Loucy (cell line): ENCODE results near the gene LPAR3.

Experiments
- H2AFZ ChIP-seq: fragments of 200-600 bp; sonication (generic); 2 replicates; pipeline ENCODE4 v1.6.0; 2016; ENCODE audit warnings: antibody characterized with exemption, mild to moderate bottlenecking, low read length, moderate library complexity
- H3F3A ChIP-seq: fragments of 200-600 bp; 2 replicates; pipeline ENCODE4 v1.6.0; 2016; ENCODE audit warnings: antibody characterized with exemption, low read depth, mild to moderate bottlenecking
- H3K27me3 ChIP-seq: fragments of 200-600 bp; sonication (generic); 2 replicates; pipeline ENCODE4 v1.6.1; 2014; ENCODE audit warnings: low read length, mild to moderate bottlenecking; ENCODE audit not compliant: insufficient read depth, poor library complexity, severe bottlenecking
- H3K36me3 ChIP-seq: fragments of 200-600 bp; sonication (generic); 2 replicates; pipeline ENCODE4 v1.6.1; 2016; ENCODE audit warnings: low read length; ENCODE audit not compliant: insufficient read depth
- H3K4me1 ChIP-seq: fragments of 200-600 bp; sonication (generic); 2 replicates; pipeline ENCODE4 v1.5.1; 2014; ENCODE audit warnings: low read length, mild to moderate bottlenecking; ENCODE audit not compliant: insufficient read depth, poor library complexity, severe bottlenecking
- H3K4me2 ChIP-seq: fragments of 200-600 bp; sonication (generic); 2 replicates; pipeline ENCODE4 v1.6.0; 2014; ENCODE audit warnings: antibody characterized with exemption, low read length, low read depth, mild to moderate bottlenecking; ENCODE audit not compliant: poor library complexity, severe bottlenecking
- H3K4me3 ChIP-seq: fragments of 200-600 bp; sonication (generic); 2 replicates; pipeline ENCODE4 v1.5.1; 2014; ENCODE audit warnings: low read length, mild to moderate bottlenecking, mixed read lengths; ENCODE audit not compliant: poor library complexity, severe bottlenecking
- H3K79me2 ChIP-seq: fragments of 200-600 bp; sonication (generic); 2 replicates; pipeline ENCODE4 v1.6.1; 2014; ENCODE audit warnings: low read length; ENCODE audit not compliant: insufficient read depth
- H3K9ac ChIP-seq: fragments of 200-600 bp; sonication (generic); 2 replicates; pipeline ENCODE4 v1.6.0; 2014; ENCODE audit warnings: mild to moderate bottlenecking, low read depth, low read length, moderate library complexity; ENCODE audit not compliant: poor library complexity, severe bottlenecking
- H3K9me2 ChIP-seq: fragments of 200-600 bp; sonication (generic); replicated peaks from 2 replicates; pipeline ENCODE4 v1.6.1; 2016; ENCODE audit warnings: low read depth, low read length, mixed read lengths
- H3K9me3 ChIP-seq: fragments of 200-600 bp; sonication (generic); 2 replicates; pipeline ENCODE4 v1.6.1; 2014; ENCODE audit warnings: mild to moderate bottlenecking, antibody characterized with exemption, low read length, low read depth; ENCODE audit not compliant: insufficient read depth
- H4K20me1 ChIP-seq: fragments of 200-600 bp; sonication (generic); 2 replicates; pipeline ENCODE4 v1.6.0; 2014; ENCODE audit warnings: antibody characterized with exemption, low read length, mild to moderate bottlenecking; ENCODE audit not compliant: insufficient read depth, poor library complexity, severe bottlenecking
- CTCF ChIP-seq: fragments of 200-600 bp; sonication (generic); conservative IDR thresholded peaks from 2 replicates; pipeline ENCODE4 v1.5.1; 2014; ENCODE audit warnings: mild to moderate bottlenecking, antibody characterized with exemption, low read length
- EZH2phosphoT487 ChIP-seq: fragments of 200-600 bp; IDR thresholded peaks from 2 replicates; pipeline ENCODE4 v1.6.1; 2018; ENCODE audit warnings: antibody characterized with exemption, mild to moderate bottlenecking, moderate library complexity, borderline replicate concordance

The LPAR3 gene

GRCh38 chr1:84841971-84842370, 51.0 kb downstream of the LPAR3 start:
- H4K20me1 ChIP-seq = no peaks in the 10 kb centered on the region
- H3K4me1 ChIP-seq = peaks cover under 1% of the 10 kb centered on the region
- no peaks in the 10 kb centered on the region for H3K27me3 ChIP-seq
- H3F3A ChIP-seq = no peaks in the 10 kb centered on the region
- H3K4me2 ChIP-seq = no peak overlapping the region
- no peak overlapping the region for H3K4me3 ChIP-seq
- no peaks in the 10 kb centered on the region for H3K9me3 ChIP-seq
- H3K79me2 ChIP-seq = no peaks in the 10 kb centered on the region
- no peak overlapping the region for H2AFZ ChIP-seq
- H3K36me3 ChIP-seq = no peaks in the 10 kb centered on the region
- no peaks in the 10 kb centered on the region for H3K9me2 ChIP-seq
- no peak overlapping the region for H3K9ac ChIP-seq
- TF ChIP-seq EZH2phosphoT487 = no peak
- no peak for TF ChIP-seq CTCF

- Histone ChIP-seq H3K4me1 (no peaks in the 10 kb centered on the region), H3K4me2 (no peak overlapping the region)
Measured at GRCh38 chr1:84840346-84840745, 52.7 kb downstream of the LPAR3 start.

GRCh38 chr1:84839544-84839943, 53.5 kb downstream of the LPAR3 start:
- Histone ChIP-seq H3K4me2 (no peak overlapping the region), H3K36me3 (no peaks in the 10 kb centered on the region), H3K9me2 (no peaks in the 10 kb centered on the region), H3F3A (no peaks in the 10 kb centered on the region), H4K20me1 (no peaks in the 10 kb centered on the region), H3K79me2 (no peaks in the 10 kb centered on the region), H3K9ac (no peak overlapping the region), H3K27me3 (no peaks in the 10 kb centered on the region), H3K9me3 (no peaks in the 10 kb centered on the region), H3K4me1 (no peaks in the 10 kb centered on the region), H3K4me3 (no peak overlapping the region), H2AFZ (no peak overlapping the region)
- TF ChIP-seq CTCF (no peak), EZH2phosphoT487 (no peak)

More at GRCh38 chr1:84840346-84840745, 52.7 kb downstream of the LPAR3 start:
- H3K79me2 ChIP-seq = no peaks in the 10 kb centered on the region
- no peaks in the 10 kb centered on the region for H3K27me3 ChIP-seq
- no peak overlapping the region for H2AFZ ChIP-seq
- no peaks in the 10 kb centered on the region for H3F3A ChIP-seq
- H3K9ac ChIP-seq = no peak overlapping the region
- H3K9me2 ChIP-seq = no peaks in the 10 kb centered on the region
- H3K36me3 ChIP-seq = no peaks in the 10 kb centered on the region
- no peaks in the 10 kb centered on the region for H3K9me3 ChIP-seq
- no peak overlapping the region for H3K4me3 ChIP-seq
- no peaks in the 10 kb centered on the region for H4K20me1 ChIP-seq
- TF ChIP-seq CTCF (no peak), EZH2phosphoT487 (no peak)
